AG09319 (cell line): ENCODE measurements around the gene YWHAE.

Experiments used
- DNase-seq: peaks from one replicate; pipeline ENCODE4 v3.0.0-alpha.2; 2010; ENCODE audit warnings: low read depth; ENCODE audit errors: extremely low read depth
- CTCF ChIP-seq: IDR thresholded peaks from 2 replicates; pipeline ENCODE4 v1.5.1; 2011; ENCODE audit warnings: low read depth, mild to moderate bottlenecking, inconsistent platforms, low read length, moderate library complexity

The YWHAE gene

DNA sequence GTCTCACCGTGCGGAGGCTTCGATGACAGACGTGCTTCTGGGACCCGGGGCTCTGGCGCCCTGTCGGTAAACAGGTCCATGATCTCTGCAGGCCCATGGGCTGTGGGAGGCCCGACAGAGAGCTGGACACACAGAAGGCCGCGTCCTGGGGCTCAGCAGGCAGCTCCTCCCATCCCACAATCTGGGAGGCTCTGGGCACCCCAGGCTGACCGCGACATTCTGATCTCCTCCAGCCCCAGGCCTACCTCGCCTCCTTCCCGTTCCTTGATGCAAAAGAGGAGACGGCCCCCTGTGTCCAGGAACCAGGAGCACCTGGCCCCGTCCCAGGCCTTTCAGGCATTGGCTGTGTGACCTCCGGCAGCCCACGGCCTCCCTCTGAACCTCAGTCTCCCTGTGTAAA lies 97.3 kb downstream of the YWHAE start:
- DNase-seq, result no peak
- no peak for TF ChIP-seq CTCF

DNA sequence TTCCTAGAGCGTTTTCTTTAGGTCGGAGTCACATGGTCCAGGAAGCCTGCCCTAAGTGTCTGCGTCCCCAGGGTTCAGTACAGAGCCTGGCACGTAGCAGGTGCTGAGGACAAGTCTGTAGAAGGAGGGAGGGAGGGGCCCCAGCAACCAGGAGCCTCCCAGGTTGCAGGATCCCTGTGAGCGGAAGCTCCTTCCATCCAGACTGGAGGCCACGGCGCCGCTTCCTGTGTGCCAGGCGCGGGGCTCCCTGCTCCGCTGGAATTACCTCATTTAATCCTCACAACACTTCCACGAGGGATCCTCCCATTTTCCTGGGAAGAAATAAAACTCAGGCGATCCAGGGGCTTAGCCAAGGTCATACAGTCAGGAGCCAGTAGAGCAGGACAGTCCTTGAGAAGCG lies 98.5 kb downstream of the YWHAE start:
- no peak for DNase-seq
- no peak for TF ChIP-seq CTCF

GRCh38 chr17:1300371-1300905 lies 99.6 kb downstream of the YWHAE start:
- no peak for DNase-seq
- no peak for TF ChIP-seq CTCF

GRCh38 chr17:1299552-1300370 lies 100.3 kb downstream of the YWHAE start:
- no peak for DNase-seq
- TF ChIP-seq CTCF, result no peak

DNA sequence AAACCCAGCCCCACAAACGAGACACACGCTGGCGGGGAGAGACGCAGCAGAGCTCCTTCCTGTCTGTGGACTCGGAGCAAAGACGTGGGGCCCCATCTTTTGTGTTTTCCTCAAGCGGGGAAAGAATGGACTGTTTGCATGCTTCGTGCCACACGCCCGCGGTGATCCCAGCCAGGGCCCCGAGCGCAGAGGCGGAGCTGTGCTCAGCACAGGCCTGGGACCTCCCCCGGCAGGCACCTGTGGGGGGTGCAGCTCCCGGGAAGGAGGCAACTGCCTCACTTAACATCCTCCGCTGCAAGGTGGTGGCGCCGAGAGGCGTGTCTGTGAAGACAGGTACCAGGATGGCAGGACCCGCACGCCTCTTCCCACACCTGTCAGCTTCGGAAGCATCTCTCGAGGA lies 101.4 kb downstream of the YWHAE start:
- no peak for TF ChIP-seq CTCF
- DNase-seq, result no peak
